Measurements from ENCODE around the gene PTGES3L.
A peak's percentile ranks its signal among the peaks of the same experiment; 100 is the strongest.
"Not testable (repeated sequence)": the region's sequence is repeated elsewhere in the genome, so short reads cannot be mapped to it uniquely, and the experiment has no call there.

The PTGES3L gene

GRCh38 chr17:42975701-42976100 is 4.2 kb downstream of the PTGES3L start:
- DNase-seq = not testable (repeated sequence)

GRCh38 chr17:42975265-42975664 is 4.6 kb downstream of the PTGES3L start:
- no peak for DNase-seq

- not testable (repeated sequence) for DNase-seq
These were observed 6.6 kb downstream of the PTGES3L start for GRCh38 chr17:42973323-42973722.

GRCh38 chr17:42971589-42971988 is 8.3 kb downstream of the PTGES3L start:
- DNase-seq = no peak

- DNase-seq = no peak
These were observed 10.8 kb downstream of the PTGES3L start for GRCh38 chr17:42969001-42969581.

- DNase-seq = no peak
These were observed 12.0 kb downstream of the PTGES3L start for GRCh38 chr17:42967925-42968324.

- peak; percentile 93 for DNase-seq
These were observed 15.5 kb downstream of the PTGES3L start, which contains the start of gene AARSD1 for GRCh38 chr17:42964161-42964932. TSS of gene AARSD1 (minus strand) at chr17:42964454. CDS start at chr17:42964440, 14 bp downstream.

- DNase-seq = no peak
These were observed 26.2 kb downstream of the PTGES3L start for GRCh38 chr17:42953669-42954068.

- DNase-seq = no peak
These were observed 29.7 kb downstream of the PTGES3L start for GRCh38 chr17:42950044-42950783.

GRCh38 chr17:42946812-42947211 is 33.1 kb downstream of the PTGES3L start:
- DNase-seq = no peak

- DNase-seq = no peak
These were observed 35.7 kb downstream of the PTGES3L start for GRCh38 chr17:42944211-42944610.

GRCh38 chr17:42937712-42938596 is 41.9 kb downstream of the PTGES3L start:
- peak; percentile 18 for DNase-seq

- no peak for DNase-seq
These were observed 50.4 kb downstream of the PTGES3L start for GRCh38 chr17:42929497-42929844.

- peak; percentile 48 for DNase-seq
These were observed 51.0 kb downstream of the PTGES3L start for GRCh38 chr17:42928714-42929496.

GRCh38 chr17:42924891-42925290 is 55.0 kb downstream of the PTGES3L start:
- DNase-seq = no peak

- not testable (repeated sequence) for DNase-seq
These were observed 56.4 kb downstream of the PTGES3L start for GRCh38 chr17:42923472-42923871.

GRCh38 chr17:42922294-42922693 is 57.6 kb downstream of the PTGES3L start:
- DNase-seq = no peak

GRCh38 chr17:42920922-42921321 is 59.0 kb downstream of the PTGES3L start:
- no peak for DNase-seq

GRCh38 chr17:42920106-42920900 is 59.6 kb downstream of the PTGES3L start:
- no peak for DNase-seq

- DNase-seq = not testable (repeated sequence)
These were observed 60.3 kb downstream of the PTGES3L start for GRCh38 chr17:42919522-42920077.
